HG02798 (cell line): ENCODE data around the gene DENND1C.
A peak's percentile ranks its signal among the peaks of the same experiment; 100 is the strongest.
"Not testable (repeated sequence)": the region's sequence is repeated elsewhere in the genome, so short reads cannot be mapped to it uniquely, and the experiment has no call there.

Source experiments
- ATAC-seq: cut with Tn5 transposase; IDR thresholded peaks from one replicate; pipeline ENCODE4 v1.9.1; 2021; ENCODE audit warnings: mild to moderate bottlenecking; ENCODE audit not compliant: unreplicated experiment, poor library complexity

DENND1C gene

GRCh38 chr19:6509118-6509971 is 27.8 kb upstream of the DENND1C start:
- no peak for ATAC-seq

GRCh38 chr19:6508028-6508771 is 26.6 kb upstream of the DENND1C start:
- ATAC-seq = not testable (repeated sequence)

GRCh38 chr19:6503407-6504201 is 22.0 kb upstream of the DENND1C start:
- ATAC-seq = no peak

- no peak for ATAC-seq
Observed at GRCh38 chr19:6501740-6502648, 20.4 kb upstream of the DENND1C start, which contains the start of gene TUBB4A. TUBB4A (minus strand) TSS chr19:6502309; CDS start chr19:6502212, 97 bp downstream.

GRCh38 chr19:6500837-6501739 is 19.5 kb upstream of the DENND1C start:
- no peak for ATAC-seq

- no peak for ATAC-seq
Observed at GRCh38 chr19:6499052-6499790, 17.6 kb upstream of the DENND1C start.

GRCh38 chr19:6498294-6499036 is 16.9 kb upstream of the DENND1C start:
- no peak for ATAC-seq

- no peak for ATAC-seq
Observed at GRCh38 chr19:6495947-6496346, 14.4 kb upstream of the DENND1C start.

GRCh38 chr19:6494438-6495036 is 12.9 kb upstream of the DENND1C start:
- ATAC-seq = no peak

- ATAC-seq = no peak
Observed at GRCh38 chr19:6491802-6492592, 10.4 kb upstream of the DENND1C start.

- no peak for ATAC-seq
Observed at GRCh38 chr19:6490134-6490533, 8.5 kb upstream of the DENND1C start.

GRCh38 chr19:6489278-6490061 is 7.9 kb upstream of the DENND1C start:
- peak; percentile 56 for ATAC-seq

GRCh38 chr19:6484831-6485230 is 3.2 kb upstream of the DENND1C start:
- ATAC-seq = no peak

- no peak for ATAC-seq
Observed at GRCh38 chr19:6484230-6484629, 2.6 kb upstream of the DENND1C start.

GRCh38 chr19:6483235-6483634 is 1.6 kb upstream of the DENND1C start:
- ATAC-seq = no peak
